ENCODE data around the gene TOPORS. TPM values are rescaled to one million over a fixed set of nuclear protein-coding genes. Genes with fewer than 3 reads are reported as not detected.
A peak's percentile ranks its signal among the peaks of the same experiment; 100 is the strongest.

TOPORS gene
- polyA plus RNA-seq, 3 donors: 5.9 to 12.9 (median 9.2) TPM

DNA sequence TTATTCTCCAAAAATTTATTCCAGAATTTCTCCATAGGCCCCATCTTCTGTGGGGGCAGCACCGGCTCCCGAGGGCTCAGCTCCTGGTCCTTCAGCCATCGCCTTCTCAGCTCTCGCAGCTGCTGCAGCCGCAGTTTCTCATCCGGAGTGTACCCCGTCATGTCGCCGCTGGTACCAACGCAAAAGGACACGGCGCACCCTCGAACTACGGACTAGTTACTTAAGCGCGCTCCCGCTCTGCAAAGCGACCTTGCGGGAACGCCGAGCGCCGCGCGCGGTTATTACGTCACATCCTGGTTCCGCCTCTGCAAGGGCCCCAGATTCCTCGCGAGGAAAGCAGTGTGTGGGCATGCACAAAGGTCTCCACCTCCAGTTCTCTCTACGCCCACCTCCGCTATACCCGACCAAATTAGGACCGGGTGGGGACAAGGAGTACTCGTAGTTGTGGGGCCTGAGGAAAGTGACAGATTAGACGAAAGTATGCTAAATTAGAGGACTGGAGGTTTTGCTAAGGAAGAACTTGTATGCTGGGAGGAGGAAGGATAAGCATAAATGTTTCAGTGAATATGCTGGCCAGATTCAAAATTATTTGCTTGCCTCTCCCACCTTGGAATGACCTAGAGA, 20.6 kb upstream of the TOPORS start, which contains the start of gene NDUFB6:
TSS of gene NDUFB6 (minus strand) at position 260 of the 624 bp plus-strand sequence. CDS start at position 161, 99 bp downstream.
- Mint-ChIP-seq H3K27me3 (ENCODE audit: low read depth in 3 of 3) (peaks cover 0 to 7% (median 6%) of the 10 kb centered on the region in 3 donors), H3K9me3 (no peaks in the 10 kb centered on the region), H3K4me3 (peak within 1 kb of the TSS; percentile 96 to 98), H3K27ac (peak within 1 kb of the TSS; percentile 84 to 98 (median 97)), H3K4me1 (peaks cover 22% of the 10 kb centered on the region), H3K36me3 (peaks cover 10 to 11% of the 10 kb centered on the region in 2 donors)
- Histone ChIP-seq H3K4me1 (ENCODE audit: control insufficient read depth in 1 of 2, insufficient read depth in 2 of 2, low read length in 2 of 2) (peaks cover 14 to 24% of the 10 kb centered on the region in 2 donors), H3K79me2 (ENCODE audit: insufficient read depth, low read length) (peaks cover 40% of the 10 kb centered on the region), H2AFZ (ENCODE audit: insufficient read depth, low read depth, low read length, poor library complexity, severe bottlenecking) (peak within 1 kb of the TSS; percentile 94), H3K4me2 (replicated peaks; ENCODE audit: extremely low read depth, low read length, poor library complexity, severe bottlenecking) (peak within 1 kb of the TSS; percentile 97), H3K4me3 (replicated peaks in 1 of 3; ENCODE audit: low read depth in 2 of 3, low read length in 3 of 3) (peak within 1 kb of the TSS; percentile 72 to 99 (median 72)), H3K27me3 (ENCODE audit: control insufficient read depth in 2 of 2, insufficient read depth in 2 of 2, low read length in 2 of 2) (no peaks in the 10 kb centered on the region), H3K9me3 (replicated peaks in 1 of 2; ENCODE audit: control insufficient read depth in 1 of 2, insufficient read depth in 1 of 2, low read length in 2 of 2) (no peaks in the 10 kb centered on the region), H3K9ac (ENCODE audit: insufficient read depth, low read length, poor library complexity, severe bottlenecking) (peak within 1 kb of the TSS; percentile 80), H3K36me3 (replicated peaks in 1 of 2; ENCODE audit: control insufficient read depth in 1 of 2, insufficient read depth in 2 of 2, low read length in 2 of 2) (peaks cover 3 to 9% of the 10 kb centered on the region in 2 donors), H4K20me1 (ENCODE audit: insufficient read depth, low read length) (no peaks in the 10 kb centered on the region), H3K27ac (ENCODE audit: low read depth in 1 of 2, low read length in 2 of 2) (peak within 1 kb of the TSS; percentile 79 to 86)
- DNase-seq: peak; percentile 90 to 92 (median 91)
- TF ChIP-seq, protein P1, sequence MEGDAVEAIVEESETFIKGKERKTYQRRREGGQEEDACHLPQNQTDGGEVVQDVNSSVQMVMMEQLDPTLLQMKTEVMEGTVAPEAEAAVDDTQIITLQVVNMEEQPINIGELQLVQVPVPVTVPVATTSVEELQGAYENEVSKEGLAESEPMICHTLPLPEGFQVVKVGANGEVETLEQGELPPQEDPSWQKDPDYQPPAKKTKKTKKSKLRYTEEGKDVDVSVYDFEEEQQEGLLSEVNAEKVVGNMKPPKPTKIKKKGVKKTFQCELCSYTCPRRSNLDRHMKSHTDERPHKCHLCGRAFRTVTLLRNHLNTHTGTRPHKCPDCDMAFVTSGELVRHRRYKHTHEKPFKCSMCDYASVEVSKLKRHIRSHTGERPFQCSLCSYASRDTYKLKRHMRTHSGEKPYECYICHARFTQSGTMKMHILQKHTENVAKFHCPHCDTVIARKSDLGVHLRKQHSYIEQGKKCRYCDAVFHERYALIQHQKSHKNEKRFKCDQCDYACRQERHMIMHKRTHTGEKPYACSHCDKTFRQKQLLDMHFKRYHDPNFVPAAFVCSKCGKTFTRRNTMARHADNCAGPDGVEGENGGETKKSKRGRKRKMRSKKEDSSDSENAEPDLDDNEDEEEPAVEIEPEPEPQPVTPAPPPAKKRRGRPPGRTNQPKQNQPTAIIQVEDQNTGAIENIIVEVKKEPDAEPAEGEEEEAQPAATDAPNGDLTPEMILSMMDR (IDR thresholded peaks at IDR 0.05): no peak
- intact Hi-C loops (cut with micrococcal nuclease): loop anchor here (2.0 to 10.0 kb wide), 4 partner anchors 48 to 429 kb away; partner anchors contain the start of genes ACO1 (in 1 of the 2), APTX (in 1 of the 2) and RIGI (in 1 of the 2)
- WGBS (ENCODE audit: insufficient coverage): under 1% methylated on average over 30 of the region's 36 CpGs

DNA sequence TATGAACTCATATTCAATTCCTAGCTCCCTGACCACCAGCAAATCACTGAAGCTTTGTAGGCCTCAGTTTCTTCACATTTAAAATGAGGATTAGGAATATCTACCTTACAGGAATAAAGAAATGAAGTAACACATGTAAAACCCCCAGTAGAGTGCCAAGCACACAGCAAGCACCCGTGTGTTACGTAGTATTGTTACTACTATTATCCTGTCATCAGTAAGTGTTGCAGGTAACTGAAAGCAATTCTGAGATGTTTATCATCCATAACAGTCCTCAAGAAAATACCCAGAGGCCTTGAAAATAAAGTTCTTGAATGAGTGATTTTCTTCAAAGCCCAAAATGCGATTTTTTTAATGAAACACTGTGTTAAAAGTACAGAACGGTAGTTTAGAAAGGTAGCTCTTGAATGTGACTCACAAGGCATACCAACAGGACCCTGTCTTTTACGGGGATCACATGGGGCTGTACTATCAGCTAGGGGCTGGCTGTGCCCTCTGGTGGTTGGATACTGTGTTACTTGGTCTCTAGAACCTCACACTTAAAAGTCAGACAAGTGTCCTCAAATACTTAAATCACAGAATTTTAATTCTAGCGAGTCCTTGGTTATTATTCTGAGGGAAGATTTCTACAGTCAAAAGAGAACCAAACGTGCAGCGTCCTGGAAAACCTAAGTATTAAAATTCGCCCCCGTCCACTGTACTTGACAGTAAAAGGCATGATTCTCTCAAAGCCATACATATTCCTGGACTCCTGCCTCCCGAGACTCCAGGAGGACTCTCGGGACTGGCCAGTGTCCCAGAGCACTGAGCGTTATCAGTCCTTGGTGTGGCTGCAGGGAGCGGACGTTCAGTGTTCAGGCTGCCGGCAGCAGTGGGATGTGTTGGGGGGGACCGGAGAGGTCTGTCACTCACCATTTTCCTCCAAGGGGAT, 19.8 kb upstream of the TOPORS start:
- DNase-seq: peak; percentile 59 to 83 (median 82)
- Histone ChIP-seq H3K9ac (ENCODE audit: insufficient read depth, low read length, poor library complexity, severe bottlenecking) (peak overlapping the region; percentile 80), H3K79me2 (ENCODE audit: insufficient read depth, low read length) (peaks cover 43% of the 10 kb centered on the region), H3K4me2 (replicated peaks; ENCODE audit: extremely low read depth, low read length, poor library complexity, severe bottlenecking) (peak overlapping the region; percentile 97), H3K9me3 (replicated peaks in 1 of 2; ENCODE audit: control insufficient read depth in 1 of 2, insufficient read depth in 1 of 2, low read length in 2 of 2) (no peaks in the 10 kb centered on the region), H3K4me1 (ENCODE audit: control insufficient read depth in 1 of 2, insufficient read depth in 2 of 2, low read length in 2 of 2) (peaks cover 14 to 24% of the 10 kb centered on the region in 2 donors), H4K20me1 (ENCODE audit: insufficient read depth, low read length) (no peaks in the 10 kb centered on the region), H3K36me3 (replicated peaks in 1 of 2; ENCODE audit: control insufficient read depth in 1 of 2, insufficient read depth in 2 of 2, low read length in 2 of 2) (peaks cover 3 to 16% of the 10 kb centered on the region in 2 donors), H3K27me3 (ENCODE audit: control insufficient read depth in 2 of 2, insufficient read depth in 2 of 2, low read length in 2 of 2) (no peaks in the 10 kb centered on the region), H2AFZ (ENCODE audit: insufficient read depth, low read depth, low read length, poor library complexity, severe bottlenecking) (peak overlapping the region; percentile 94), H3K4me3 (replicated peaks in 1 of 3; ENCODE audit: low read depth in 2 of 3, low read length in 3 of 3) (peak overlapping the region; percentile 72 to 99 (median 72)), H3K27ac (ENCODE audit: low read depth in 1 of 2, low read length in 2 of 2) (peak overlapping the region; percentile 79 to 86)
- peaks cover 22% of the 10 kb centered on the region for H3K4me1 Mint-ChIP-seq
- H3K4me3 Mint-ChIP-seq: peak overlapping the region; percentile 96 to 98
- peak overlapping the region; percentile 84 to 98 (median 97) for H3K27ac Mint-ChIP-seq
- H3K36me3 Mint-ChIP-seq: peaks cover 17 to 18% of the 10 kb centered on the region in 2 donors
- TF ChIP-seq, protein P1 (IDR thresholded peaks at IDR 0.05): peak; percentile 86
- 0% methylated on average over 4 of the region's 17 CpGs for WGBS (ENCODE audit: insufficient coverage)
- peaks cover 0 to 7% (median 6%) of the 10 kb centered on the region in 3 donors for H3K27me3 Mint-ChIP-seq (ENCODE audit: low read depth in 3 of 3)
- H3K9me3 Mint-ChIP-seq: no peaks in the 10 kb centered on the region
- intact Hi-C loops (cut with micrococcal nuclease): loop anchor here (2.0 to 10.0 kb wide), 4 partner anchors 47 to 430 kb away; partner anchors contain the start of genes ACO1 (in 1 of the 2), APTX (in 1 of the 2) and RIGI (in 1 of the 2)
